Mucosa of descending colon (tissue), 3 donors: ENCODE data around the gene PAQR4. TPM values are rescaled to one million over a fixed set of nuclear protein-coding genes. Genes with fewer than 3 reads are reported as not detected.

Source experiments
- ATAC-seq: fragments of 200-7000 bp; cut with Tn5 transposase; one replicate; pipeline ENCODE4 v1.9.1; 2020; ENCODE audit warnings: mild to moderate bottlenecking, moderate library complexity
- DNase-seq, 3 donors: peaks; one replicate each; pipeline ENCODE4 v3.0.0-alpha.2; 2020
- H3K36me3 ChIP-seq: fragments of 200-600 bp; one replicate; pipeline ENCODE4 v1.8.0; 2021; ENCODE audit warnings: low read depth, mild to moderate bottlenecking
- H3K4me1 ChIP-seq: fragments of 200-600 bp; one replicate; pipeline ENCODE4 v1.8.0; 2021; ENCODE audit warnings: low read depth, mild to moderate bottlenecking
- H3K4me3 ChIP-seq: fragments of 200-600 bp; one replicate; pipeline ENCODE4 v1.8.0; 2021; ENCODE audit warnings: mild to moderate bottlenecking
- H3K9me3 ChIP-seq: fragments of 200-600 bp; one replicate; pipeline ENCODE4 v1.8.0; 2021; ENCODE audit warnings: mild to moderate bottlenecking
- CTCF ChIP-seq: fragments of 200-600 bp; IDR thresholded peaks from one replicate; pipeline ENCODE4 v1.8.0; 2022; ENCODE audit warnings: antibody characterized with exemption, mild to moderate bottlenecking
- intact Hi-C, 2 donors: fragments of 100-400 bp; cut with DNase I in 1 of 2; cut with micrococcal nuclease in 1 of 2; formaldehyde crosslinking; loops; one replicate each; pipeline versions ENCODE4 v1.11.0 to v1.11.1; 2022; cut with DNase I, micrococcal nuclease
- total RNA-seq, 3 donors: library from RNA; stranded (reverse); fragmentation: NEBNext Ultra II Directional in 2 of 3; extraction: Animal tissue kit (Norgen Biotek cat#: 25700) in 2 of 3; gene quantifications; one replicate each; pipeline versions ENCODE4 v1.2.1 to v1.2.4, GENCODE V29; 2021 to 2023
- donor health status: DM: no; HTN: no; CAD: no; lungs with moderate emphysema.
- donor health status: DM: no; HTN: no; CAD: no.
- donor health status: DM: no; HTN: yes; CAD: no.

Gene PAQR4
- total RNA-seq, 3 donors from 2014 or later: 4.2 to 16.1 (median 8.0) TPM

- no peak for TF ChIP-seq CTCF
- Histone ChIP-seq H3K36me3 (no peaks in the 10 kb centered on the region), H3K4me1 (peaks cover 48% of the 10 kb centered on the region), H3K9me3 (no peaks in the 10 kb centered on the region), H3K4me3 (no peak overlapping the region)
- ATAC-seq (peak; percentile 49), DNase-seq (peak; percentile 83 to 91 (median 85))
- intact Hi-C loops: no loop called here
Measured at GRCh38 chr16:3022208-3022683, 53.1 kb downstream of the PAQR4 start.

GRCh38 chr16:3022684-3023414 lies 53.7 kb downstream of the PAQR4 start:
- Histone ChIP-seq H3K4me3 (no peak overlapping the region), H3K4me1 (peaks cover 52% of the 10 kb centered on the region), H3K9me3 (no peaks in the 10 kb centered on the region), H3K36me3 (no peaks in the 10 kb centered on the region)
- intact Hi-C loops: no loop called here
- TF ChIP-seq CTCF: no peak
- DNase-seq: peak in 2 of 3 donors; percentile 21 to 69
- no peak for ATAC-seq

Other genes with a start within 250 kb of the PAQR4 start
- gene PRSS27, start 249.1 kb upstream of the PAQR4 start, total RNA-seq: 1 to 10 TPM; 1.1 to 2.2 (median 1.4) TPM
- 100 to 1,000 TPM; 538 to 819 (median 692) TPM for gene SRRM2, start 216.7 kb upstream of the PAQR4 start, total RNA-seq
- 100 to 1,000 TPM; 231 to 296 (median 285) TPM for gene ELOB, start 192.1 kb upstream of the PAQR4 start, total RNA-seq
- not detected for gene PRSS33, start 181.8 kb upstream of the PAQR4 start, total RNA-seq
- gene PRSS41, start 170.9 kb upstream of the PAQR4 start, total RNA-seq: not detected
- 1 to 10 TPM in 1 of 3 donors, under 1 TPM in 2; 0.51 to 4.1 (median 0.58) TPM for gene PRSS21, start 152.1 kb upstream of the PAQR4 start, total RNA-seq
- gene ZG16B, start 139.0 kb upstream of the PAQR4 start, total RNA-seq: 10 to 100 TPM in 2 of 3 donors, 1 to 10 TPM in 1; 6.8 to 40.7 (median 24.3) TPM
- 10 to 100 TPM in 1 of 3 donors, 1 to 10 TPM in 2; 1.6 to 29.0 (median 1.9) TPM for gene PRSS22, start 111.2 kb upstream of the PAQR4 start, total RNA-seq
- 10 to 100 TPM; 23.3 to 26.9 (median 25.3) TPM for gene FLYWCH2, start 86.1 kb upstream of the PAQR4 start, total RNA-seq
- gene FLYWCH1, start 57.4 kb upstream of the PAQR4 start, total RNA-seq: 10 to 100 TPM; 26.6 to 46.0 (median 34.3) TPM
- gene KREMEN2, start 5.1 kb upstream of the PAQR4 start, total RNA-seq: 1 to 10 TPM in 2 of 3 donors, under 1 TPM in 1; 0.22 to 1.7 (median 1.3) TPM
- 10 to 100 TPM in 1 of 3 donors, 1 to 10 TPM in 2; 3.1 to 20.0 (median 6.9) TPM for gene PKMYT1, start 11.1 kb downstream of the PAQR4 start, total RNA-seq
- under 1 TPM; 0.14 to 0.61 (median 0.47) TPM for gene CLDN9, start 43.6 kb downstream of the PAQR4 start, total RNA-seq
- not detected for gene CLDN6, start 48.8 kb downstream of the PAQR4 start, total RNA-seq
- gene TNFRSF12A, start 51.0 kb downstream of the PAQR4 start, total RNA-seq: 1 to 10 TPM; 5.4 to 8.6 (median 6.7) TPM
- gene HCFC1R1, start 54.6 kb downstream of the PAQR4 start, total RNA-seq: 10 to 100 TPM; 19.7 to 33.3 (median 26.5) TPM
- gene THOC6, start 54.7 kb downstream of the PAQR4 start, total RNA-seq: 10 to 100 TPM; 23.7 to 26.0 (median 25.7) TPM
- gene BICDL2, start 67.6 kb downstream of the PAQR4 start, total RNA-seq: 100 to 1,000 TPM in 1 of 3 donors, 10 to 100 TPM in 2; 49.1 to 102 (median 75.5) TPM
- 1 to 10 TPM in 2 of 3 donors, under 1 TPM in 1; 0.69 to 4.0 (median 2.1) TPM for gene MMP25, start 77.2 kb downstream of the PAQR4 start, total RNA-seq
- gene IL32, start 96.3 kb downstream of the PAQR4 start, total RNA-seq: 100 to 1,000 TPM; 394 to 627 (median 413) TPM
- gene ZSCAN10, start 129.9 kb downstream of the PAQR4 start, total RNA-seq: not detected
- 10 to 100 TPM in 2 of 3 donors, 1 to 10 TPM in 1; 8.5 to 10.2 (median 10.2) TPM for gene ZNF205, start 143.2 kb downstream of the PAQR4 start, total RNA-seq
- gene ZNF213, start 165.7 kb downstream of the PAQR4 start, total RNA-seq: 10 to 100 TPM; 10.3 to 18.1 (median 14.1) TPM
- gene OR1F1, start 218.9 kb downstream of the PAQR4 start, total RNA-seq: not detected